Endometrial microvascular endothelial cells (primary cell): Measurements from ENCODE around the gene MMP14. TPM values are rescaled to one million over a fixed set of nuclear protein-coding genes. Genes with fewer than 3 reads are reported as not detected.

Experiments used
- in situ Hi-C: cut with HindIII; loops from 2 replicates; pipeline ENCODE4 v1.10.0; 2017; ENCODE audit warnings: low sequenced_read_pairs, low pct_unique_long_range_greater_than_20kb; ENCODE audit errors: inconsistent ontology term
- total RNA-seq: library from RNA; depleted of rRNA; stranded (reverse); fragments of >200 nt; gene quantifications from one replicate; pipeline ENCODE4 v1.2.3, GENCODE V29; 2015; ENCODE audit errors: inconsistent ontology term

The MMP14 gene
- total RNA-seq, 1 donor from 2014 or later, result 416 TPM

DNA sequence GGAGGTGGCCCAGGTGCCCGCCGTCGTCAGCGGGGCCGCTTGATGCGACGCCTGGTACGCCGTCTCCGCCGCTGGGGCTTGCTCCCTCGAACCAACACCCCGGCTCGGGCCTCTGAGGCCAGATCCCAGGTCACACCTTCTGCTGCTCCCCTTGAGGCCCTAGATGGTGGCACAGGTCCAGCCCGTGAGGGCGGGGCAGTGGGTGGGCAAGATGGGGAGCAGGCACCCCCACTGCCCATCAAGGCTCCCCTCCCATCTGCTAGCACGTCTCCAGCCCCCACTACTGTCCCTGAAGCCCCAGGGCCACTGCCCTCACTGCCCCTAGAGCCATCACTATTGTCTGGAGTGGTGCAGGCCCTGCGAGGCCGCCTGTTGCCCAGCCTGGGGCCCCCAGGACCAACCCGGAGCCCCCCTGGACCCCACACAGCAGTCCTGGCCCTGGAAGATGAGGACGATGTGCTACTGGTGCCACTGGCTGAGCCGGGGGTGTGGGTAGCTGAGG, 40.7 kb downstream of the MMP14 start:
- in situ Hi-C loops, result no loop called here

DNA sequence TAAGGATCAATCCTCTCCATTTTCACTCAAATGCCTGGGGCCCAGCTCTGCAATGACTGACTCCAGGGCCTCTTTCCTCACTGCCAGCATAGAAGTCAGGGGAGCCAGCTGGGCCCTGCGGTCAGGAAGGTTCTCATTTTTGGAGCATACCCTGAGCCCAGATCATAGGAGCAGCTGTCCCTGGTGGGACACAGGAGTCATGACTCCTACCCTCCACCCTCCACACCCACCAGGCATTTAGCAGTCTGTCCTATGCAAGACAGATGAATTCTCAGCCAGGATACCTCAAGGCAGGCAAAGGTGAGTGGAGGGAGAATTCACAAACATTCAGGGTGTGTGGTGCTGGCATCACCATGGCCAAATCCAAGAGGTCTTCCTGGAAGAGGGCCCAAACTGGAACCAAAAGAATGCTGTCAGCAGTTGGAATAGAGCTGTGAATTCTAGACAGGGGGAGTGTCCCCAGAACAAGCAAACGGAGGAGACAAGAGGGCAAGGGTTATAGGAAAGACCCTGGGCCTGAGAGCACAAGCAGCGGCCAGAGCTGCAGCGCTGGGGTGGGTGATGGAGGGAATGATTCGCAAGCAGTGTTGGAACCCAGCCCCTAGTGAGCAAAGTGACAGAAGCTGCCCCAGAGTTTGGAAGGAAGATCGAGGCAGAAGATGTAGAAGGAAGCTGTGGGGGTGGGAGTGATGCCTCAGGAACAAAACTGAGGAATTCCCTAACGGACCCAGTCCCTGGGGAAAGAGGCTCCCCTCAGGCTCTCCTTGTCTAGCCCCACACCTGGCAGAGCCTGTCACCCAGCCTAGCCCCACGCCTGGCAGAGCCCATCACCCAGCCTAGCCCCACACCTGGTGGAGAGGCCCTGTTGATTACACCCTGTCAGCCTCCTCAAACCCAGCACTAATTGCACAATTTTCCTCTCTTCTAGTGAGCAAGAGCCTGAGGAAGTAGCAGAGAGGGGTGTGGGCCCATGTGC, 42.2 kb downstream of the MMP14 start:
- in situ Hi-C loops, result no loop called here

DNA sequence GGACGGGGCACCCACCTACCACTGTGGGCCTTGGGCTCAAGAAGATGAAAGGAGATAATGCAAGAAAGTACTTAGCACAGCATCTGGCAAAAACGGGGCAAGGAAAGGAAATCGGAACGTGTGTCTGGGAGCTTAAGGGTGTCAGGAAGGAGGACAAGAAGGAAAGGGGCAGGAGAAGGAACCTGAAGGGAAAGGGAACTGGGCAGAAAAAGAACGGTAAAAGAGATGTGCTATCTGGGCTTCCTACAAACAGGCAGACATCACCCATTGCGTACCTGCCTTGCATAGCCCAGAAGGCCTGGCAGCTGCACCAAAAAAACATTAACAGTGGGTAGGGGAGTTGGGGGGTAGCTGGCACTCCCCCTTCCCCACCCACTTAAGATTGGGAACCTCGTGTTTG, 45.7 kb downstream of the MMP14 start:
- in situ Hi-C loops, result no loop called here

DNA sequence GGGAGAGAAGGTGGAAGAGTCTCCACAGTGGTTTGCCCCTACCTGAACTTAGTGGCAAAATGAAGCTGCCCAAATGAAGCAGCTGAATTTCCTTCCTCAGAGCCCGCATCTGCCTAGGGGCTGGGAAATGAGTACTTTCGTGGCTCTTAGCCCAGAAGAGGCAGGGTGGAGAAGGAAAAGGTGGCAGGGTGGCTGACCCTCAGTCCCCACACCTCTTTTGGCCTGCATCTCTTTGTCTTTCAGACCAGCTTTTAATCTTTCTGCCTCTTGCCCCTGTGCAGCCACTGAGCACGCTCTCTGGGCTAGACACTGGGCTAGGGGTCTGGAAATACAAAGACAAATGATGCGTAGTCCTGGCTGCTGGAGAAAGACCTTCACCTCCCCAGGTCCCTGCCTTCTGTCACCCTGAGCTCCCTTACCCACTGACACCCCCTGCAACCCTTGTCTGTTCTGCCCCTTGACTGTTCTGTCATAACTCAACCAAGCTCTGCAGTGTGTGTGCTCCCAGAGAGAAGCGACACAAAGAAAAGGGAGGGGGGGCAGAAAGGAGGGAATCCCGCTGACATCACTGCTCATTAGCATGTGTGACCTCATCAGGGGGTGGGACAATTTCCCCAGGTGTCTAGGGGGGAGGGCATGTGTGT, 46.3 kb downstream of the MMP14 start:
- in situ Hi-C loops, result no loop called here

DNA sequence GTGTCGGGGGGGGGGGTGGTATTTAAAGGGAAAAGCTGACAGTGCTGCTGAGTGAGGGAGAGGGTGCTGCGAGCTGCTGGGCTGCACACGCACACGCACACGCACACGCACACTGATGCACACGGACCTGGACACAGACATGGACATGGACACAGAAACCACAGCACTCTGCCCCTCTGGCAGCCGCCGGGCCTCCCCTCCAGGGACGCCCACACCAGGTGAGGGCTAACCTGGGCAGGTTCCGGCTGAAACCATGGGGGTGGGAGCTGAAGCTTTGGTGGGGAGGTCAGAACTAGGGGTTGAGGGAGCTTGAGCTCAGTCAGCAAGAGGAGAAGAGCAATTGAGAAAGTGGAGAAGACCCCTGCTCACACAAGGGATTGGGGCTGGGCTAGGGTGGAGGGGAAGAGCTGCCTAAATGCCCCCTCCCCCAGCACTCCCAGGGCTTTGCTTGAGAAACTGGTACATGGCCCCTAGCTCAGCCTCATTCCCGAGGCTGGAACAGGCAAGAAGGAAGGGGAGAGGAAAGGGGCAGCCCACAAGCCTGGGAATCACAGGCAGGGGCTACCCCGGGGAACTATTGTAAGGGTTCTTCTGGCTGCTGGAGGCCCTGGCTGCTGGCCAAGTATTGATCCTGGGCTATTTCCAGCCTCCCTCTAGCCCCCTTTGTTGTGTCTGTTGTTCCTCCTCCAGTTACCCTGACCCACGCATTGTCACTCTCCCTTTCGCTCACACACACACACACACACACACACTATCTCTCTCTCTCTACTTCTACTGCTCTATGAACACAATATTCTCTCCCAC, 47.0 kb downstream of the MMP14 start, which contains the start of gene REM2:
Gene REM2 (plus strand): TSS at position 50 of the 804 bp plus-strand sequence. CDS start 66 bp downstream, at position 116.
- in situ Hi-C loops, result no loop called here

DNA sequence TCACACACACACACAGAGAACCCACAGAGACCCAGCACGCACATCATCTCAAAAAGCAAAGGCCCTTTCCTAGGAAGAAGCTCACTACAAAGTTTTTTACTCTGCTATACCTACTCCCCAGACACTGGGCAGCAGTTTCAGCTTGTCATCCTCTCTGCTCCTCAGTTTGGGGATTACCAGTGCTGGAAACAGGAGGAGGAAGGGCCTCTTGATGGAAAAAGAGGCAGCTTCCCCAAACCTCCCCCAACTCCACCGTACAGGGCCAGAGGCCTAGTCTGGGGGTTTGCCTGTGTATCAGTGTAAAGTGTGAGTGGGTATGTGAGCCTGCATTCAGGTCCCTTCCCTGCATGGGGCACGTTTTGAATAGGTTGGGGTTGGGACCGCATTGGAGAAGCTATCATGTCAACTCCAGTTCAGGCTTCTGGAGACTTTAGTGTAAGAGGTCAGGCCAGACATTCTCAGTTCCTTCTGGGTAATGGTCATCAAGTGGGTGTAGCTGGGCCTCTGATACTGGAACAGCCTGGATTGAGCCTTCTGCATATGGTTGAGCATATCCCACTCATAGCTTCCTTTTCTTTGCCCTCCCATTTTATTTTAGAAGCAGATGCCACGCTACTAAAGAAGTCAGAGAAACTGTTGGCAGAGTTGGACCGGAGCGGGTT, 47.8 kb downstream of the MMP14 start:
- in situ Hi-C loops, result no loop called here

DNA sequence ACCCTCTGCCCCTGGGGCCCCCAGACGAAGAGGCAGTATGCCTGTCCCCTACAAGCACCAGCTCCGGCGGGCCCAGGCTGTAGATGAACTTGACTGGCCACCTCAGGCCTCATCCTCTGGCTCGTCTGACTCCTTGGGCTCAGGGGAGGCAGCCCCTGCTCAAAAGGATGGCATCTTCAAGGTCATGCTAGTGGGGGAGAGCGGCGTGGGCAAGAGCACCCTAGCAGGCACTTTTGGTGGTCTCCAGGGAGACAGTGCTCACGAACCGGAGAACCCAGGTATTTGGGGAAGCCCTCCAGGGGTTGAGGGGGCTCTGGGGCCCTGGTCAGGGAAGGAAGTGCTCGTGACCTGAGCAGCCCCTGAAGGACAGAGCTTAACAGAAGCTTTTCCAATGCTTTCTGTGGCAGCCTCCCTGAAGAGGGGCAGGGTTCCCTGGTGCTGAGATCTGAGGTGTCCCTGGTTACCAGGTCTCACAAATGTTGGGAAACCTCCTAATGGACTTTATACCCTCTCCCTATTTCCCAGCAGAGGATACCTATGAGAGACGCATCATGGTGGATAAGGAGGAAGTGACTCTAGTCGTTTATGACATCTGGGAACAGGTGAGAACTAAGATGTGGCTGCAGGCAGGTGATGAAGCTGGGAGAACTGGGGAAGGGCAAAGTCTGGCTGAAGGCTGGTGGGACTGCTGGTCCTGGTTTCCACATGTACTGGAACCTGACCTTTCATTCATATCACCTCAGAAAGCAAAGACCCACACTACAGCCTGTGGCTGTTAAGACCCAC, 48.5 kb downstream of the MMP14 start:
- in situ Hi-C loops, result no loop called here

DNA sequence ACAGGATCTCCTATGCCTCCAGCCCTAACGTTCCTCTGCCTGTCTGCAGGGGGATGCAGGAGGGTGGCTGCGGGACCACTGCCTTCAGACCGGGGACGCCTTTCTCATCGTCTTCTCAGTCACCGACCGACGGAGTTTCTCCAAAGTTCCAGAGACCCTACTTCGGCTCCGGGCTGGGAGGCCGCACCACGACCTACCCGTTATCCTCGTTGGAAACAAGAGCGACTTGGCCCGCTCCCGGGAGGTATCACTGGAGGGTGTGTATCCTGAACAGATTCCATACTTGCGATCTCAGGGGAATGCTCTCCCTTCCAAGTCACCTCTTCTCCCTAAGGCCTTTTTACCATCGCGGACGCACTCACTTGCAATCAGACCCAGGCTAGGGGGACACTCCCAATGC, 49.6 kb downstream of the MMP14 start:
- in situ Hi-C loops, result no loop called here

DNA sequence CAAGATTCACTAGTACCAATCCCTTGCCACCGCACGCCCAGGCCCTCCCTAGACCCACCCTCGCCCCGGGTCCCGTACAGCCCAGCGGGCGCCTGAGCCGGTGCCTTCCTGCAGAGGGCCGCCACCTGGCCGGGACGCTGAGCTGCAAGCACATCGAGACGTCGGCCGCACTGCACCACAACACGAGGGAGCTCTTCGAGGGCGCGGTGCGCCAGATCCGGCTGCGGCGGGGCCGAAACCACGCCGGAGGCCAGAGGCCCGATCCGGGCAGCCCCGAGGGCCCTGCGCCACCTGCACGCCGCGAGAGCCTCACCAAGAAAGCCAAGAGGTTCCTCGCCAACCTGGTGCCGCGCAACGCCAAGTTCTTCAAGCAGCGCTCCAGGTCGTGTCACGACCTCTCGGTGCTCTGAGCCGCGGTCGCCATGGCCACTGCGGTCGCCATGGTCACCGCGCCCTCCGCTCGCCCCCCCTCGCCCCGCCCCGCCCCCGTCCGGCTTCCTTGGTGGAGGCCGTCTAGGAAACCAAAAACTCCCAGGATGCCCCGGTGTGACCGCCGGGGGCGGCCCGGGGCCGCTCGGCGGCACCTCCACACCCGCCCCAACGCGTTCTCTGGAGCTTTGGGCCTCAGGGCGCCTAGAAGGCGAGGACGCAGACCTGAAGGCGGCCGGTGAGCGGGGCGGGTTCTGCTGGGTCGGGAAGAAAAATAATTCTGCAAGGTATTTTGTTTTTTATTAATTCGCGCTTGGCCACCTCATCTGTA, 50.3 kb downstream of the MMP14 start:
- in situ Hi-C loops, result no loop called here

DNA sequence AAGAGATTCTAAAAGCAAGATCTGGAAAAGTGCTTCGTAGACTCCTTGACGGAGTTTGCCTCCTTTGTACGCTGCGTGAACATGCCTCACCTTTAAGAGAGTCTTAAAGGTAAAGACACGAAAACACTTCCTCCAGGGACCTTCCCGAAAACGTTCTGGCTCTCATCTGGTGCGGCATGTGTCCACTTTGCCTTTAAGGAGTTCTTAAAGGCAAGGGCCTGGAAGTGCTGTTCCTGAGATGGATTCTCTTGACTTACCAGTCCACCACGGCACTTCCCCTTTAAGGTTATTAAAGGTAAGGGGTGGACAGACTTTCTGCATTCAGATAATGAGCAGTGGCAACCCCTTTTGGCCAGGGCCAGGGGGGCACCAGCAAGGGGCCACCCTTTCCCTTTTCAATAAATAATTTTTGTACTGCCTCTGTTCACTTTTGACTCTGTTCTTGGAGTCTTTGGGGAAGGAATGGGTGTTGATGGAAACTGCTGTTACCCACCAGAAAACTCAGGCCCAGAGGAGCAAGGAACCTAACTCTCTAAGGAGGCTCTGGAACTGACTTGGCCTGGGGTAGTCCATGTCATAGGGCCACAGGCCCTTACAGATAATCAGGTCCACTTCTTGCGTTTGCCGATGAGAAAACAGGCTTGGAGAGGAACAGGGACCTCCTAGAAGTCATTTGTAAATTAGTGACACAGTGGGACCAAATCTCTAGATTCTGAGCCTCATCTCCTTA, 51.0 kb downstream of the MMP14 start:
- in situ Hi-C loops, result no loop called here

DNA sequence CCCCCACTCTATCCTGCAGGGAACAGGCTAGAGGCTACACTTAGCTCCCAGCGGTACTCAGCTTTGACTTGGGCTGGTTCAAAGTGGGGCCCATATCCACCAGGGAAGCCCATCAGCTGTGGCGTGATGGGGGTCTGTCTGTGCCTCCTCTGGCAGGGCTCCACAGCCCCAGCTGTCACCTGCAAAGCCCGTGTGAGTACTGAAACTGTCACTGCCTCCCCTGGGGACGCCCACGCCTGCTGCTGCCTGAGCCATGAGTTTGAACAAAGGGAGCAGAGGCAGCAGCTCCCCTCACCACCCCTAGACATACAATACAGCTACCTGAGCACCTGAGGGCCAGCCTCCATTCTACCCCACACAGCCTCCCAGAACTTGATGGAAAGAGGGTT, 51.6 kb downstream of the MMP14 start:
- in situ Hi-C loops, result no loop called here

DNA sequence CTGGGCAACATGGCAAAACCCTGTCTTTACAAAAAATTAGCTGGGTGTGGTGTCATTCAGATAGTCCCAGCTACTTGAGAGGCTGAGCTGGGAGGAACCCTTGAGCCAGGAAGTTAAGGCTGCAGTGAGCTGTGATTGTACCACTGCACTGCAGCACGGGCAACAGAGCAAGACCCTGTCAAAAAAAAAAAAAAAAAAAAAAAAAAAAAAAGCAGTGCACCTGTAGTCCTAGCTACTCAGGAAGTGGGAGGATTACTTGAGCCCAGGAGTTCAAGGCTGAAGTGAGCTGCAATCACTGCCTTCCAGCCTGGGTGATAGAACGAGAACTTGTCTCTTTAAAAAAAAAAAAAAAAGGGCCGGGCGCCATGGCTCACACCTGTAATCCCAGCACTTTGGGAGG, 52.3 kb downstream of the MMP14 start:
- in situ Hi-C loops, result no loop called here

DNA sequence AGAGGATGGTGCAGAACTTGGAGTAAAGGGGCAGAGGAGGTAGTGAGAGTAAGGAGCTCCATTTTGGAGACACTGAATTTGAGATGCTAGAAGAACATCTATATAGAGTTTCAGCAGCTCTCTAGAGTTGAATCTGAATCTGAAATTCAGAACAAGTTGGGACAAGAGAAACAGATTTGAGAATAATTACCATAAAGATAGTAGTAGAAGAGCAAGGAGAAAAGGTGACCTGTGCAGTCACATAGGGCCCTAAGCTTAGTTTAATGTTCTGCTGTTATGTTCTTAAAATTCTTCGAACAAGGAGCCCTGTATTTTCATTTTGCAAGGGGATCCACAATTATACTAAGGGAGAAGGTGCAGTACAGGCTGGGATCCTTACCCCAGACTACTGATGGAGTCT, 54.0 kb downstream of the MMP14 start:
- in situ Hi-C loops, result loop anchor here (10.0 kb wide), 1 partner anchor 306 kb away; the partner anchor contains the start of gene DAD1

DNA sequence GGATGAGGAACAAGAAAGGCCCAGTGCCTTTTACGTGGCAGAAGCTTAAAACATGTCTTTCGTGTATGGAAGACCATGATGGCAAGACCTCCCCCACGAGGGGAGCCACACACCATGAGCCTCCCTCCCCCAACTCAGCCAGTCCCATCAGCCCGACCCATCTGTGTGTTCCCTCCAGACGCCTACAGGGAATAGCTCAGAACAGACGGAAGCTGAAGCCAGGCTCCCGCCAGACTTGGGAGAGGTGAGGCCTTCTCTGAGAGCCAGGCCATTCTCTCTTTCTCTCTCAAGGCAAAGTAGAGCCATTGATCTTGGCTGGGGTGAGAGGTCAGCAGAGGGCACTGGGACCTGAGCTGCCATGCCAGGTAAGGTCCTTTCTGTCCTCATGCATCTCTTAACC, 56.1 kb downstream of the MMP14 start:
- in situ Hi-C loops, result loop anchor here (10.0 kb wide), 1 partner anchor 308 kb away; the partner anchor contains the start of gene DAD1

DNA sequence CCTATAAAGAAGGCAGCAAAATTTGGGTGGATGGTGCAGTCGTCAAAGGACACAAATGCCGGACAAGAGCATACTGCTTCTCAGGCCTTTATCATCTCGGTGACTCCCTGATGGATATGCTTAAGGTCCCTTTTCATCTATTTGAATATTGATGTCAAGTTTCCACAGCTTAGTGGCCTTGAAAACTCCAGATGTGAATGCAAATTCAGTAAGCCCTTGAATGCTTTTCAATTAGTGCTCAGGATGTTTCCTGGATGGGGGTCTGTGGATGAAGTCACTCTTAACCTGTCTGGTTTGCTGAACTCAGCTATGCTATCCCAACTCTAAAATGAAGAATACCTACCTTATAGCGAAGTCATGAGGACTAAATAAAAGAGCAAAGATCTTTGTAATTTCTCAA, 57.3 kb downstream of the MMP14 start:
- in situ Hi-C loops, result loop anchor here (10.0 kb wide), 1 partner anchor 309 kb away; the partner anchor contains the start of gene DAD1

DNA sequence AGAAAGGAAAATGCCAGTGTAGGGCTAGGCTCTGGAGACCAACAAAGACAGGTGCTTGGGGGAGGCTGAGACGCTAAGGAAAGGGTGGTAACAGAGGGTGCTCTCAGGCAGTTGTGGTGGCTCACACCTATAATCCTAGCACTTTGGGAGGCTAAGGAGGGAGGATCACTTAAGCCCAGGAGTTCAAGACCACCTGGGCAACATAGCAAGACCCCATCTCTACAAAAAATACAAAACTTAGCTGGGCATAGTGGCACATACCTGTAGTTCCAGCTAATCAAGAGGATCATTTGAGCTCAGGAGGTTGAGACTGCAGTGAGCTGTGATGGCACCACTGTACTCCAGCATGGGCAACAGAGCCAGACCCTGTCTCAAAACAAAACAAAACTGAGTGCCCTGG, 59.0 kb downstream of the MMP14 start:
- in situ Hi-C loops, result loop anchor here (10.0 kb wide), 1 partner anchor 311 kb away; the partner anchor contains the start of gene DAD1
